ENCODE data around the gene MAOA. TPM values are rescaled to one million over a fixed set of nuclear protein-coding genes. Genes with fewer than 3 reads are reported as not detected.

Gene MAOA
- total RNA-seq, 2 donors from 2014 or later: 0.38 to 4.7 TPM

- H3K4me3 Mint-ChIP-seq: no peak overlapping the region
- WGBS, 2 experiments (ENCODE audit: insufficient coverage in 1 of 2, insufficient read length in 1 of 2): 79 to 100% methylated on average over 1 to 3 of the region's 3 CpGs
Measured at GRCh38 chrX:43644124-43644701, 11.9 kb upstream of the MAOA start.

GRCh38 chrX:43646800-43647199 is 9.3 kb upstream of the MAOA start:
- Mint-ChIP-seq H3K4me1 (peaks cover 19% of the 10 kb centered on the region), H3K27ac (no peak overlapping the region), H3K36me3 (ENCODE audit: low read depth) (no peaks in the 10 kb centered on the region), H3K9me3 (no peaks in the 10 kb centered on the region), H3K27me3 (ENCODE audit: insufficient read depth) (no peaks in the 10 kb centered on the region), H3K4me3 (no peak overlapping the region)
- DNase-seq: no peak
- Histone ChIP-seq H3K27ac (ENCODE audit: low read depth, low read length) (no peak overlapping the region), H3K4me3 (ENCODE audit: low read length) (no peak overlapping the region), H3K4me1 (ENCODE audit: control insufficient read depth, insufficient read depth, low read length) (no peaks in the 10 kb centered on the region), H3K9ac (ENCODE audit: extremely low read depth, low read length, poor library complexity, severe bottlenecking) (no peak overlapping the region), H3K36me3 (ENCODE audit: control insufficient read depth, insufficient read depth, low read length) (no peaks in the 10 kb centered on the region), H3K9me3 (ENCODE audit: control insufficient read depth, low read length) (no peaks in the 10 kb centered on the region), H3K27me3 (ENCODE audit: control insufficient read depth, insufficient read depth, low read length, poor library complexity, severe bottlenecking) (no peaks in the 10 kb centered on the region)
- WGBS, 2 experiments (ENCODE audit: insufficient coverage in 1 of 2, insufficient read length in 1 of 2): 79 to 80% methylated on average over 2 to 3 of the region's 3 CpGs
- TF ChIP-seq, protein P1, sequence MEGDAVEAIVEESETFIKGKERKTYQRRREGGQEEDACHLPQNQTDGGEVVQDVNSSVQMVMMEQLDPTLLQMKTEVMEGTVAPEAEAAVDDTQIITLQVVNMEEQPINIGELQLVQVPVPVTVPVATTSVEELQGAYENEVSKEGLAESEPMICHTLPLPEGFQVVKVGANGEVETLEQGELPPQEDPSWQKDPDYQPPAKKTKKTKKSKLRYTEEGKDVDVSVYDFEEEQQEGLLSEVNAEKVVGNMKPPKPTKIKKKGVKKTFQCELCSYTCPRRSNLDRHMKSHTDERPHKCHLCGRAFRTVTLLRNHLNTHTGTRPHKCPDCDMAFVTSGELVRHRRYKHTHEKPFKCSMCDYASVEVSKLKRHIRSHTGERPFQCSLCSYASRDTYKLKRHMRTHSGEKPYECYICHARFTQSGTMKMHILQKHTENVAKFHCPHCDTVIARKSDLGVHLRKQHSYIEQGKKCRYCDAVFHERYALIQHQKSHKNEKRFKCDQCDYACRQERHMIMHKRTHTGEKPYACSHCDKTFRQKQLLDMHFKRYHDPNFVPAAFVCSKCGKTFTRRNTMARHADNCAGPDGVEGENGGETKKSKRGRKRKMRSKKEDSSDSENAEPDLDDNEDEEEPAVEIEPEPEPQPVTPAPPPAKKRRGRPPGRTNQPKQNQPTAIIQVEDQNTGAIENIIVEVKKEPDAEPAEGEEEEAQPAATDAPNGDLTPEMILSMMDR (conservative IDR thresholded peaks at IDR 0.05): no peak

More at GRCh38 chrX:43644124-43644701, 11.9 kb upstream of the MAOA start:
- TF ChIP-seq, protein P1 (conservative IDR thresholded peaks at IDR 0.05): no peak
- H3K36me3 Mint-ChIP-seq (ENCODE audit: low read depth): no peaks in the 10 kb centered on the region
- Histone ChIP-seq H3K4me3 (ENCODE audit: low read length) (no peak overlapping the region), H3K4me1 (ENCODE audit: control insufficient read depth, insufficient read depth, low read length) (no peaks in the 10 kb centered on the region), H3K27ac (ENCODE audit: low read depth, low read length) (no peak overlapping the region), H3K9me3 (ENCODE audit: control insufficient read depth, low read length) (no peaks in the 10 kb centered on the region), H3K36me3 (ENCODE audit: control insufficient read depth, insufficient read depth, low read length) (no peaks in the 10 kb centered on the region), H3K27me3 (ENCODE audit: control insufficient read depth, insufficient read depth, low read length, poor library complexity, severe bottlenecking) (no peaks in the 10 kb centered on the region), H3K9ac (ENCODE audit: extremely low read depth, low read length, poor library complexity, severe bottlenecking) (no peak overlapping the region)
- H3K4me1 Mint-ChIP-seq: peaks cover 26% of the 10 kb centered on the region
- H3K27me3 Mint-ChIP-seq (ENCODE audit: insufficient read depth): no peaks in the 10 kb centered on the region
- no peak for DNase-seq
- H3K9me3 Mint-ChIP-seq: no peaks in the 10 kb centered on the region
- peak overlapping the region; percentile 4 for H3K27ac Mint-ChIP-seq

DNA sequence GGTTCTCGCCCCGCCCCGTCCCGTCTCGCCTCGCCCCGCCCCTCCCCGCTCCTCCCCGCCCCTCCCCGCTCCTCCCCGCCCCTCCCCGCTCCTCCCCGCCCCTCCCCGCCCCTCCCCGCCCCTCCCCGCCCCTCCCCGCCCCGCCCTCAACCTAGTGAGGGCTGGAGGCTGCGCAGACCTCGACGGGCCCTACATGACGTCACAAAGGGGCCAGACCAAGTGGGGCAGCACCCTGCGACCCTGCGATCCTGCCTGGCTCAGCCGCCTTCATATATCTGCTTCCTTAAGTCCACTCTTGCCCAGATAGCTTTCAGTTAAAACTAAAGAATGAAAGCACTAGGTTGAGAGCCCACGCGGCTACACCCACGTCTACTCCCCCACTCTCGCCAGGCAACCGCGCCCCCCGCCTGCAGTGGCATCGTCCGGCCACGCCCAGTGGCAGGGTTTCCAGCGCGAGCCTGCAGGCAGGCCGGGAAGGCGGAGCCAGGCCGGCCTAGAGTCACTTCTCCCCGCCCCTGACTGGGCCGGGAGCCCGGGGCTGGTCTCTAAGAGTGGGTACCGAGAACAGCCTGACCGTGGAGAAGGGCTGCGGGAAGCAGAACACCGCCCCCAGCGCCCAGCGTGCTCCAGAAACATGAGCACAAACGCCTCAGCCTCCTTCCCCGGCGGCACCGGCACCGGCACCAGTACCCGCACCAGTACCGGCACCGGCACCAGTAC is 1.5 kb upstream of the MAOA start:
- TF ChIP-seq, protein P1 (conservative IDR thresholded peaks at IDR 0.05): peak; percentile 57
- 0 to 1% methylated on average over 1 to 39 of the region's 57 CpGs for WGBS, 2 experiments (ENCODE audit: insufficient coverage in 1 of 2, insufficient read length in 1 of 2)
- Histone ChIP-seq H3K36me3 (ENCODE audit: control insufficient read depth, insufficient read depth, low read length) (no peaks in the 10 kb centered on the region), H3K4me3 (ENCODE audit: low read length) (peak overlapping the region; percentile 79), H3K27me3 (ENCODE audit: control insufficient read depth, insufficient read depth, low read length, poor library complexity, severe bottlenecking) (peaks cover 21% of the 10 kb centered on the region), H3K9me3 (ENCODE audit: control insufficient read depth, low read length) (no peaks in the 10 kb centered on the region), H3K27ac (ENCODE audit: low read depth, low read length) (peak overlapping the region; percentile 99), H3K4me1 (ENCODE audit: control insufficient read depth, insufficient read depth, low read length) (no peaks in the 10 kb centered on the region), H3K9ac (ENCODE audit: extremely low read depth, low read length, poor library complexity, severe bottlenecking) (peak overlapping the region; percentile 96)
- H3K4me3 Mint-ChIP-seq: peak overlapping the region; percentile 73
- H3K9me3 Mint-ChIP-seq: peaks cover 11% of the 10 kb centered on the region
- peaks cover 14% of the 10 kb centered on the region for H3K4me1 Mint-ChIP-seq
- no peaks in the 10 kb centered on the region for H3K36me3 Mint-ChIP-seq (ENCODE audit: low read depth)
- peaks cover 14% of the 10 kb centered on the region for H3K27me3 Mint-ChIP-seq (ENCODE audit: insufficient read depth)
- peak; percentile 97 for DNase-seq
- peak overlapping the region; percentile 100 for H3K27ac Mint-ChIP-seq

Data from endodermal cell (in vitro differentiated cells).